Subcutaneous adipose tissue (tissue), 4 donors: Measurements from ENCODE around the gene ABCC9. TPM values are rescaled to one million over a fixed set of nuclear protein-coding genes. Genes with fewer than 3 reads are reported as not detected.

Source experiments
- CTCF ChIP-seq: fragments of 450-650 bp; IDR thresholded peaks from one replicate; pipeline ENCODE4 v1.5.1; 2016; ENCODE audit warnings: low read depth, mild to moderate bottlenecking, control low read depth, antibody characterized with exemption, moderate library complexity
- total RNA-seq, 4 donors: library from RNA; depleted of rRNA; stranded (reverse); fragments of >200 nt; gene quantifications; one replicate each; pipeline ENCODE4 v1.1.0, GENCODE V29; 2016

ABCC9 gene
- total RNA-seq, 4 donors from 2014 or later = 42.9 to 67.3 (median 52.3) TPM

- no peak for TF ChIP-seq CTCF
Observed at GRCh38 chr12:21809100-21809499, 132.1 kb downstream of the ABCC9 start.

- no peak for TF ChIP-seq CTCF
Observed at GRCh38 chr12:21806255-21806654, 135.0 kb downstream of the ABCC9 start.

DNA sequence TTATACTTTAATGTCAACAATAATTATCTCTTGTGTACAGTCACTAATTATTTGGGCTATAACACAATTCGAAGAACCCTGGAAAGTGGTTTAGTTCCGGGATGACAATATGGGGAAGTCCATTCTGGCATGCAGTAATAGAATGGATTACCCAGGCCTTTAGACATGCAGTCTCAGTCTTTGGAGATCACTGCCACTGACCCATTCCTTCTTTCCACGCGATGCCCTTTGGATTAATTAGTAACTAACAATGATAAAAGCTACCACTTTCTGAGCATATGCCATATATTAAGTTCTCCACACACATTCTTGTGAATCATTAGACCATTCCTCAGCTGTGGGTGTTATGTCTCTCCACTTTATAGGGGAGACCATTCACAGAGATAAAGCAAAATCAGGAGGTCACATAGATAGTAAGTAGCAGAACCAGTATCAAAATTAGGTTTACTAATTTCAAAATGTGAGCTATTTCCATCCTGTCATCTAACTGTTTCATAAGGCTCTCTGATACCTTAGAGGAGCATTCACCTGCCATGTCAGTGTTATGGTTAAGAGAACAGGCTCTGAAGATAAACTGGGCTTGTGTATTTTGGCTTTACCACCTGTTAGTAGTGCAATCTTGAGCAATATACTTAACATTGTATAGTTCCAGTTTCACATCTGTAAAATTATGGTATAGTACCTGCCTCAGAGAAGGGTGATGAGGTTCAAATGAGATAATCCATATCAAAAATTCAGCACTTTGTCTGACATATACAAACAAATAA lies 139.5 kb downstream of the ABCC9 start:
- TF ChIP-seq CTCF = no peak

DNA sequence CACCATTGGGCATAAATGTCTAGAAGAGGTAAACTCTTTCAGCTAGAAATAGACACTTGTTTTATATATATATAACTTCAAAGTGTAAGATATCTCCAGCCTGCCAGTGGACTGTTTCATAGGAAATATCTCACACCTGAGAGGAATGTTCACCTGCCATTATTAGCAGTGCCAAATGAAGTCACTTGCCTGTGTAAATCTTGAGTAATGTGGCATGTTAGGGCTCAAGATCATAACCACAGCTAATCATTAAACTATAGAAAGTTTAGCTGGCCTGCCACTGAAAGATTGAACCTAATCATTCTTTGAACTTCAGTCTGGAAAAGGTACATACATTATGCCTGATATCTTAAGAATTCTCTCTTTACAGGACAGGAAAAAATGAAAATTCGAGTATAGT lies 141.2 kb downstream of the ABCC9 start:
- no peak for TF ChIP-seq CTCF

DNA sequence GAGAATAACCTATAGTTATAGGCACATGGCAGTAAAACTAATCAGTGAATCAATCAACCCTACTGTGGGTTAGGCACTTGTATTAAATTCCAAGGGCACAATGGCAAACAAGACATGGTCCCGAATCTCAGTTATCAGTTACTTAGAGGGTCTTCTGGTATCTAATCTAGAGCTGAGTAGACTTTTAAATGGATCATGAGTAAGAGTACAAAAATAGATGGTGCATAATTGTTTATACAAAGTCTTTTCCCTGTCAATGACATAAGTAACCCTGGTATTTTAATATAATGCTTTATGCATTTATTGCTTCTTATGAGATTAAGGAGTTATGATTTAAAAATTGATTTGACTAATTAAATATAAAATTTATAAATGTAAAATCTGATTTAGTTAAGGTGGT lies 143.7 kb downstream of the ABCC9 start:
- no peak for TF ChIP-seq CTCF

DNA sequence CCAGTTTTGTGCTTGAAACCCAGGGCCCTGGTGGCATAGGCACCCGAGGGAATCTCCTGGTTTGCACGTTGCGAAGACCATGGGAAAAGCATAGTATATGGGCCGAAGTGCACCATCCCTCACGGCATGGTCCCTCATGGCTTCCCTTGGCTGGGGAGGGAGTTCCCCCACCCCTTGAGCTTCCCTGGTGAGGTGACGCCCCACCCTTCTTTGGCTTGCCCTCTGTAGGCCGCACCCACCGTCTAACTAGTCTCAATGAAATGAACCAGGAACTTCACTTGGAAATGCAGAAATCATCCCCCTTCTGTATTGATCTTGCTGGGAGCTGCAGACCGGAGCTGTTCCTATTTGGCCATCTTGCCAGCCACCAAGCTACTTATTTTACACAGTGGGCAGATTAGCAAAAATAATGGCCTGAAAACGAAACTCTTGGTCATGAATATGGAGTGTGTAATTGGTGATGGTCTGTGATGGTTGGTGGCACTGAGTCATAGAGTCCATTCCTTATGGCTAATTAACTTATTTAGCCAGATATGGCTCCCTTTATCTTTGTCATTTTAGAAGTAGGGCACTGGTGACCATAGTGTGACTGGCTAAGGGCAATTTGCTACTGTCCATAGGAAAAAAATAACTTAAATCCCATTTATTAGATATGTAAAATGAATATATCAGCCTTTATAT lies 145.4 kb downstream of the ABCC9 start:
- no peak for TF ChIP-seq CTCF

- TF ChIP-seq CTCF = no peak
Observed at GRCh38 chr12:21788089-21788983, 152.9 kb downstream of the ABCC9 start.
